ENCODE results near the gene NLRP9. TPM values are rescaled to one million over a fixed set of nuclear protein-coding genes. Genes with fewer than 3 reads are reported as not detected.

NLRP9 gene
- total and polyA plus RNA-seq, 2 of the 13 experiments (the other 11 are each of a cell fraction or from before 2014, with no cell fraction given) = not detected

DNA sequence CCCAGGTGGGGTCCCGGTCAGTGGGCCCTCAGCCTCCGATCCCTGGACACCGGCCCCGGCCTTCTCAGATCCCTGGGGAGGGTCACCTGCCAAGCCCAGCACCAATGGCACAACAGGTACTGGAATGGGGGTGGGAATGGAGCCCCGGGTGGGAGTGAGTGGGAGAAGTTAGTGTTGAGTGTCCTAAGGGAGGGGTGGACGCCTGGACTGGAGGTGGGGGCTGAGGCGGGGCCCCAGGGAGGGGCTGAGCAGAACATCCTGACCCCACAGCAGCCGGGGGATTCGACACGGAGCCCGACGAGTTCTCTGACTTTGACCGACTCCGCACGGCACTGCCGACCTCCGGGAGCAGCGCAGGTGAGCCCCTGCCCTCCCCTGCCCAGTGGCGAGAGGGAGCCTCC lies 45.5 kb downstream of the NLRP9 start (continued):
- TF ChIP-seq MTERF4 (CRISPR knock-in tag; IDR thresholded peaks at IDR 0.05) = no peak
- TF ChIP-seq, protein P1, sequence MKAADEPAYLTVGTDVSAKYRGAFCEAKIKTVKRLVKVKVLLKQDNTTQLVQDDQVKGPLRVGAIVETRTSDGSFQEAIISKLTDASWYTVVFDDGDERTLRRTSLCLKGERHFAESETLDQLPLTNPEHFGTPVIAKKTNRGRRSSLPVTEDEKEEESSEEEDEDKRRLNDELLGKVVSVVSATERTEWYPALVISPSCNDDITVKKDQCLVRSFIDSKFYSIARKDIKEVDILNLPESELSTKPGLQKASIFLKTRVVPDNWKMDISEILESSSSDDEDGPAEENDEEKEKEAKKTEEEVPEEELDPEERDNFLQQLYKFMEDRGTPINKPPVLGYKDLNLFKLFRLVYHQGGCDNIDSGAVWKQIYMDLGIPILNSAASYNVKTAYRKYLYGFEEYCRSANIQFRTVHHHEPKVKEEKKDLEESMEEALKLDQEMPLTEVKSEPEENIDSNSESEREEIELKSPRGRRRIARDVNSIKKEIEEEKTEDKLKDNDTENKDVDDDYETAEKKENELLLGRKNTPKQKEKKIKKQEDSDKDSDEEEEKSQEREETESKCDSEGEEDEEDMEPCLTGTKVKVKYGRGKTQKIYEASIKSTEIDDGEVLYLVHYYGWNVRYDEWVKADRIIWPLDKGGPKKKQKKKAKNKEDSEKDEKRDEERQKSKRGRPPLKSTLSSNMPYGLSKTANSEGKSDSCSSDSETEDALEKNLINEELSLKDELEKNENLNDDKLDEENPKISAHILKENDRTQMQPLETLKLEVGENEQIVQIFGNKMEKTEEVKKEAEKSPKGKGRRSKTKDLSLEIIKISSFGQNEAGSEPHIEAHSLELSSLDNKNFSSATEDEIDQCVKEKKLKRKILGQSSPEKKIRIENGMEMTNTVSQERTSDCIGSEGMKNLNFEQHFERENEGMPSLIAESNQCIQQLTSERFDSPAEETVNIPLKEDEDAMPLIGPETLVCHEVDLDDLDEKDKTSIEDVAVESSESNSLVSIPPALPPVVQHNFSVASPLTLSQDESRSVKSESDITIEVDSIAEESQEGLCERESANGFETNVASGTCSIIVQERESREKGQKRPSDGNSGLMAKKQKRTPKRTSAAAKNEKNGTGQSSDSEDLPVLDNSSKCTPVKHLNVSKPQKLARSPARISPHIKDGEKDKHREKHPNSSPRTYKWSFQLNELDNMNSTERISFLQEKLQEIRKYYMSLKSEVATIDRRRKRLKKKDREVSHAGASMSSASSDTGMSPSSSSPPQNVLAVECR (CRISPR knock-in tag; IDR thresholded peaks at IDR 0.05; ENCODE audit: borderline replicate concordance) = no peak
- TF ChIP-seq MEF2D (CRISPR knock-in tag; IDR thresholded peaks at IDR 0.05) = no peak
- TF ChIP-seq ZNF230 (CRISPR knock-in tag; IDR thresholded peaks at IDR 0.05) = no peak
- TF ChIP-seq HNRNPH1 (optimal IDR thresholded peaks at IDR 0.05; ENCODE audit: low read depth, low read length) = no peak

- H3K79me2 ChIP-seq (ENCODE audit: insufficient read depth, low read length) = no peaks in the 10 kb centered on the region
- no peak for ATAC-seq
- no peak overlapping the region for H2AFZ ChIP-seq (ENCODE audit: low read length)
- intact Hi-C loops (cut with micrococcal nuclease; ENCODE audit: unreplicated experiment) (no loop called here), in situ Hi-C loops (cut with HindIII; ENCODE audit: extremely low pct_ligation_motif_present, low pct_unique_long_range_greater_than_20kb) (no loop called here)
- no peak for DNase-seq (ENCODE audit: low spot score)
- TF ChIP-seq ARHGAP35 (CRISPR knock-in tag; IDR thresholded peaks at IDR 0.05; ENCODE audit: borderline replicate concordance) (no peak), AGO2 (optimal IDR thresholded peaks at IDR 0.05; ENCODE audit: low read depth, low read length) (peak; percentile 28), STAT6 (CRISPR knock-in tag; IDR thresholded peaks at IDR 0.05; ENCODE audit: borderline replicate concordance) (no peak), CTCF (CRISPR knock-in tag; IDR thresholded peaks at IDR 0.05) (no peak)
- no peak overlapping the region for H3K4me3 ChIP-seq (replicated peaks in 1 of 3; ENCODE audit: insufficient read depth in 1 of 3, low read depth in 2 of 3, low read length in 3 of 3)
- no peak for FAIRE-seq
- H4K20me1 ChIP-seq (ENCODE audit: insufficient read depth, low read length) = no peaks in the 10 kb centered on the region
- 0 out of 2 replicates have a peak, but pooled peaks cover 11% of the 10 kb centered on the region for H3K4me1 ChIP-seq (ENCODE audit: insufficient read depth, low read length)
- ChIA-PET CTCF (ENCODE audit: low intra/inter-chr PET ratio, low total read pairs) (no interaction called here), POLR2A (no interaction called here)
- H3K9ac ChIP-seq (ENCODE audit: insufficient read depth, low read depth, low read length) = no peak overlapping the region
- H3K4me2 ChIP-seq (ENCODE audit: low read depth, low read length) = no peak overlapping the region
- 98% methylated on average over 30 of the region's 31 CpGs for WGBS (ENCODE audit: low lambda C conversion rate)
- H3K9me3 ChIP-seq (ENCODE audit: low read length) = no peaks in the 10 kb centered on the region
- H3K27ac ChIP-seq (ENCODE audit: extremely low read length, insufficient read depth, low read length) = no peak overlapping the region
- peaks cover 27 to 55% of the 10 kb centered on the region in 2 experiments; a peak in 4 of 5 replicates for H3K36me3 ChIP-seq (replicated peaks in 1 of 2; ENCODE audit: control insufficient read depth in 1 of 2, insufficient read depth in 2 of 2, low read length in 2 of 2)
- BruUV-seq (replicated peaks) = no TSS peak
- no peaks in the 10 kb centered on the region for H3K27me3 ChIP-seq (ENCODE audit: control insufficient read depth in 1 of 2, insufficient read depth in 2 of 2, low read length in 2 of 2)
Observed at GRCh38 chr19:55691561-55692481, 46.4 kb downstream of the NLRP9 start.
